Peyer's patch (tissue), 4 donors: Measurements from ENCODE around the gene RDH5.

ENCODE experiments used
- CTCF ChIP-seq, 6 experiments: fragments of 450-650 bp in 4 of 6; fragments of 200-600 bp in 2 of 6; sonication (generic) in 1 of 6; IDR thresholded peaks; one replicate each; pipeline ENCODE4 v1.5.1; 2017 to 2019; ENCODE audit warnings: antibody characterized with exemption in 6 of 6, mild to moderate bottlenecking in 3 of 6, moderate library complexity in 1 of 6
- POLR2A ChIP-seq, 2 donors: fragments of 450-650 bp; IDR thresholded peaks; one replicate each; pipeline ENCODE4 v1.5.1; 2017; ENCODE audit warnings: antibody characterized with exemption in 2 of 2, mild to moderate bottlenecking in 2 of 2, moderate library complexity in 2 of 2

DNA sequence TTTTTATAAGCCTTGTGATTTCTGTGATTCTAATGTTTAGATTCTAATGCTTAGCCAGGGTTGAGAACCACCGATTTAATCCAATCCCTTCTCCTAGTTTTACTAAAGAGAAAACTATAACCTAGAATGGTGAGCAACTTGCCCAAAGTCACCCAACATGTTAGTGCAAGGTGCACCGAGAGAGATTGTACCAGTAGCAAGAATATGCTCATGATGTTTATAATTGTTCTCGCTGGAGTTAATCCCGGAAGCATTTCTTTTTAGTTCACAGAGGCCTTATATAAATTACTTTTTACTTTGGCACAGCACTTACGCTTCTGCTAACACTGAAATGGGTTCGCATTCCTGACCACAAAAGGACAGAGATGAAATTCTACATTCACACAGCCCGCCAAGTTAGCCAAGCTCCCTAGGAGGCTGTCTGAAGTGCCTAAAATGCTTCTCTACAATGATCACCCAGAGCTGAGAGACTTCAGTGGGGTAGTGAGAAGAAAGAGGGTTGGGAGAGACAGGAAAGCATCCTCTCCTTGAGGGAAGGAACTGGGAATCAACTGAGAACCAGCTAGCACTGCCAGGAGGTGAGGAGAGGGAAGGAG is 4.9 kb upstream of the RDH5 start:
- TF ChIP-seq CTCF (IDR thresholded peaks at IDR 0.05) (no peak), POLR2A (IDR thresholded peaks at IDR 0.05) (no peak)
